GM12864 (cell line): ENCODE results near the gene STRBP.

Experiments
- DNase-seq: peaks from one replicate; pipeline ENCODE4 v3.0.0-alpha.2; 2011; ENCODE audit warnings: low read depth
- H3K4me3 ChIP-seq: 2 replicates; pipeline ENCODE4 v1.5.1; 2011; ENCODE audit warnings: mild to moderate bottlenecking, low read depth, low read length, control low read depth
- CTCF ChIP-seq: IDR thresholded peaks from 2 replicates; pipeline ENCODE4 v1.5.1; 2011; ENCODE audit warnings: low read depth, mild to moderate bottlenecking, moderate library complexity, low read length, control low read depth, inconsistent platforms; ENCODE audit errors: missing control alignments

The STRBP gene

GRCh38 chr9:123299558-123300126 lies 31.3 kb upstream of the STRBP start:
- no peak for DNase-seq
- H3K4me3 ChIP-seq = no peak overlapping the region
- no peak for TF ChIP-seq CTCF

- no peak overlapping the region for H3K4me3 ChIP-seq
- no peak for DNase-seq
- TF ChIP-seq CTCF = no peak
Observed at GRCh38 chr9:123296174-123296573, 27.8 kb upstream of the STRBP start.

- TF ChIP-seq CTCF = no peak
- H3K4me3 ChIP-seq = no peak overlapping the region
- no peak for DNase-seq
Observed at GRCh38 chr9:123291736-123292135, 23.4 kb upstream of the STRBP start.

GRCh38 chr9:123290764-123291163 lies 22.4 kb upstream of the STRBP start:
- no peak for DNase-seq
- no peak for TF ChIP-seq CTCF
- no peak overlapping the region for H3K4me3 ChIP-seq

GRCh38 chr9:123287639-123288038 lies 19.3 kb upstream of the STRBP start:
- no peak for TF ChIP-seq CTCF
- no peak for DNase-seq
- no peak overlapping the region for H3K4me3 ChIP-seq

- no peak for TF ChIP-seq CTCF
Observed at GRCh38 chr9:123286324-123286723, 17.9 kb upstream of the STRBP start.

GRCh38 chr9:123284656-123285055 lies 16.3 kb upstream of the STRBP start:
- H3K4me3 ChIP-seq = no peak overlapping the region
- no peak for TF ChIP-seq CTCF
- DNase-seq = no peak

More at GRCh38 chr9:123286324-123286723, 17.9 kb upstream of the STRBP start:
- no peak for DNase-seq
- H3K4me3 ChIP-seq = no peak overlapping the region
